ENCODE measurements around the gene SEC23B.
A peak's percentile ranks its signal among the peaks of the same experiment; 100 is the strongest.

Gene SEC23B

GRCh38 chr20:18587665-18588573 is 80.2 kb downstream of the SEC23B start, which contains the start of gene DTD1:
Gene DTD1, plus strand, starts transcription at chr20:18588054. Its CDS starts 19 bp downstream, at chr20:18588073.
- peak; percentile 81 for DNase-seq (ENCODE audit: low read depth)

GRCh38 chr20:18588574-18588933 is 80.8 kb downstream of the SEC23B start:
- no peak for DNase-seq (ENCODE audit: low read depth)

- DNase-seq (ENCODE audit: low read depth) = no peak
Observed at GRCh38 chr20:18589941-18590674, 82.4 kb downstream of the SEC23B start.

- no peak for DNase-seq (ENCODE audit: low read depth)
Observed at GRCh38 chr20:18596270-18596669, 88.5 kb downstream of the SEC23B start.

GRCh38 chr20:18609741-18610140 is 102.0 kb downstream of the SEC23B start:
- no peak for DNase-seq (ENCODE audit: low read depth)

Data from fibroblast of gingiva (primary cell).